Spleen (tissue), 11 donors: ENCODE data around the gene RGS21. TPM values are rescaled to one million over a fixed set of nuclear protein-coding genes. Genes with fewer than 3 reads are reported as not detected.
"Not testable (repeated sequence)": the region's sequence is repeated elsewhere in the genome, so short reads cannot be mapped to it uniquely, and the experiment has no call there.

Experiments used
- DNase-seq: peaks from one replicate; pipeline ENCODE4 v3.0.0-alpha.2; 2020
- H3K27ac ChIP-seq, 8 donors: fragments of 200-600 bp; sonication (generic) in 7 of 8; 1 replicate in 4 of 8; 2 replicates in 4 of 8; pipeline versions ENCODE4 v1.5.0 to v1.8.0; 2016 to 2021; ENCODE audit warnings: inconsistent platforms in 4 of 8, mild to moderate bottlenecking in 4 of 8, moderate library complexity in 1 of 8
- H3K27me3 ChIP-seq, 7 donors: fragments of 200-600 bp; sonication (generic) in 6 of 7; replicated peaks in 1 of 7; 1 replicate in 4 of 7; 2 replicates in 3 of 7; pipeline versions ENCODE4 v1.5.0 to v1.8.0; 2016 to 2021; ENCODE audit warnings: inconsistent platforms in 3 of 7, mild to moderate bottlenecking in 1 of 7
- H3K36me3 ChIP-seq, 6 donors: fragments of 200-600 bp; sonication (generic) in 5 of 6; 1 replicate in 4 of 6; 2 replicates in 2 of 6; pipeline versions ENCODE4 v1.5.0 to v1.8.0; 2016 to 2021; ENCODE audit warnings: inconsistent platforms in 2 of 6
- H3K4me1 ChIP-seq, 6 donors: fragments of 200-600 bp; sonication (generic) in 5 of 6; 1 replicate in 3 of 6; 2 replicates in 3 of 6; pipeline versions ENCODE4 v1.5.0 to v1.8.0; 2016 to 2021; ENCODE audit warnings: inconsistent platforms in 3 of 6
- H3K4me3 ChIP-seq, 8 donors: fragments of 200-600 bp; sonication (generic) in 7 of 8; 1 replicate in 4 of 8; 2 replicates in 4 of 8; pipeline versions ENCODE4 v1.5.0 to v1.8.0; 2016 to 2021; ENCODE audit warnings: inconsistent platforms in 4 of 8, mild to moderate bottlenecking in 4 of 8, moderate library complexity in 2 of 8
- H3K9me3 ChIP-seq, 8 donors: fragments of 200-600 bp; sonication (generic) in 7 of 8; 1 replicate in 4 of 8; 2 replicates in 4 of 8; pipeline versions ENCODE4 v1.5.0 to v1.8.0; 2016 to 2021; ENCODE audit warnings: inconsistent platforms in 4 of 8
- CTCF ChIP-seq, 11 experiments: fragments of 200-600 bp in 7 of 11; fragments of 450-650 bp in 4 of 11; sonication (generic) in 4 of 11; IDR thresholded peaks in 8 of 11; conservative IDR thresholded peaks in 3 of 11; 1 replicate in 7 of 11; 2 replicates in 4 of 11; pipeline versions ENCODE4 v1.4.0 to v1.8.0; 2016 to 2021; ENCODE audit warnings: antibody characterized with exemption in 11 of 11, inconsistent platforms in 4 of 11, mild to moderate bottlenecking in 1 of 11
- POLR2A ChIP-seq, 3 donors: fragments of 450-650 bp; IDR thresholded peaks; one replicate each; pipeline ENCODE4 v1.5.1; 2017; ENCODE audit warnings: antibody characterized with exemption in 3 of 3, mild to moderate bottlenecking in 1 of 3
- POLR2AphosphoS5 ChIP-seq, 3 donors: sonication (generic); formaldehyde crosslinking; IDR thresholded peaks; one replicate each; pipeline ENCODE4 v1.5.1; 2017; ENCODE audit warnings: antibody characterized with exemption in 3 of 3
- WGBS, 5 donors: extraction: QIAGEN DNeasy Blood & Tissue Kit in 3 of 5; methylation state at CpG; one replicate each; pipeline versions ENCODE4 v1.1.5 to v1.1.7; 2013 to 2018; 5-methylcytosine and 5-hydroxymethylcytosine counted together
- intact Hi-C: fragments of 100-400 bp; cut with DNase I; formaldehyde crosslinking; loops from one replicate; pipeline ENCODE4 v1.15.0; 2023; ENCODE audit warnings: low total_unique reads
- polyA plus RNA-seq, 3 donors: library from polyadenylated mRNA; stranded (reverse); fragments of 200-250 nt; gene quantifications; one replicate each; pipeline ENCODE4 v1.2.1, GENCODE V29; 2013
- total RNA-seq, 7 donors: library from RNA; depleted of rRNA in 3 of 7; stranded (reverse); fragments of >200 nt in 3 of 7; fragmentation: NEBNext Ultra II Directional in 4 of 7; extraction: Animal tissue kit (Norgen Biotek cat#: 25700) in 4 of 7; gene quantifications; one replicate each; pipeline versions ENCODE4 v1.1.0 to v1.2.1, GENCODE V29; 2016 to 2021
- donor health status: healthy with polysubstance abuse.
- donor health status: DM: no; HTN: no; CAD: no; lungs with moderate emphysema.
- donor health status: DM: no; HTN: no; CAD: no.
- donor health status: Bipolar disorder and iron deficiency.
- donor health status: healthy.
- donor health status: DM: no; HTN: no; CAD: no.
- donor health status: DM: yes; HTN: yes; CAD: no.

RGS21 gene
- total and polyA plus RNA-seq, 10 donors: not detected

GRCh38 chr1:192274588-192274987 is 42.2 kb upstream of the RGS21 start:
- Histone ChIP-seq H3K9me3 (no peaks in the 10 kb centered on the region), H3K27ac (no peak overlapping the region), H3K4me1 (no peaks in the 10 kb centered on the region), H3K27me3 (no peaks in the 10 kb centered on the region), H3K36me3 (no peaks in the 10 kb centered on the region), H3K4me3 (no peak overlapping the region)
- intact Hi-C loops: no loop called here
- 55 to 70% (median 61%) methylated on average over 3 of the region's 3 CpGs for WGBS, 5 donors
- no peak for DNase-seq
- TF ChIP-seq CTCF (IDR thresholded peaks at IDR 0.05 in 8 of 11, conservative IDR thresholded peaks at IDR 0.05 in 3 of 11): no peak
- no peak for TF ChIP-seq POLR2A (IDR thresholded peaks at IDR 0.05)
- no peak for TF ChIP-seq POLR2AphosphoS5 (IDR thresholded peaks at IDR 0.05)

GRCh38 chr1:192277635-192278034 is 39.2 kb upstream of the RGS21 start:
- TF ChIP-seq POLR2A (IDR thresholded peaks at IDR 0.05) (no peak), CTCF (IDR thresholded peaks at IDR 0.05 in 8 of 11, conservative IDR thresholded peaks at IDR 0.05 in 3 of 11) (no peak), POLR2AphosphoS5 (IDR thresholded peaks at IDR 0.05) (no peak)
- Histone ChIP-seq H3K4me1 (no peaks in the 10 kb centered on the region), H3K9me3 (peaks cover 0 to 23% (median 17%) of the 10 kb centered on the region in 8 donors), H3K27me3 (no peaks in the 10 kb centered on the region), H3K4me3 (no peak overlapping the region), H3K27ac (no peak overlapping the region), H3K36me3 (no peaks in the 10 kb centered on the region)
- intact Hi-C loops: no loop called here
- no peak for DNase-seq
- WGBS, 5 donors: 63 to 81% (median 68%) methylated on average over 1 of the region's 1 CpG

- no peak for DNase-seq
- H3K4me1 ChIP-seq: no peaks in the 10 kb centered on the region
- 59 to 73% (median 68%) methylated on average over 2 of the region's 2 CpGs for WGBS, 5 donors
These were observed 31.9 kb upstream of the RGS21 start for GRCh38 chr1:192284927-192285326.

GRCh38 chr1:192303029-192303428 is 13.8 kb upstream of the RGS21 start:
- DNase-seq: no peak
- Histone ChIP-seq H3K27me3 (no peaks in the 10 kb centered on the region), H3K27ac (no peak overlapping the region), H3K4me3 (no peak overlapping the region), H3K9me3 (peaks cover 0 to 15% (median 11%) of the 10 kb centered on the region in 8 donors), H3K4me1 (no peaks in the 10 kb centered on the region), H3K36me3 (no peaks in the 10 kb centered on the region)
- intact Hi-C loops: no loop called here
- WGBS, 5 donors: 55 to 79% (median 72%) methylated on average over 1 of the region's 1 CpG
- no peak for TF ChIP-seq POLR2A (IDR thresholded peaks at IDR 0.05)
- no peak for TF ChIP-seq POLR2AphosphoS5 (IDR thresholded peaks at IDR 0.05)
- no peak for TF ChIP-seq CTCF (IDR thresholded peaks at IDR 0.05 in 8 of 11, conservative IDR thresholded peaks at IDR 0.05 in 3 of 11)

More at GRCh38 chr1:192284927-192285326, 31.9 kb upstream of the RGS21 start:
- no peak overlapping the region for H3K4me3 ChIP-seq
- peaks cover 0 to 71% (median 32%) of the 10 kb centered on the region in 8 donors for H3K9me3 ChIP-seq
- TF ChIP-seq POLR2A (IDR thresholded peaks at IDR 0.05) (no peak), POLR2AphosphoS5 (IDR thresholded peaks at IDR 0.05) (no peak), CTCF (IDR thresholded peaks at IDR 0.05 in 8 of 11, conservative IDR thresholded peaks at IDR 0.05 in 3 of 11) (no peak)
- no peaks in the 10 kb centered on the region for H3K36me3 ChIP-seq
- H3K27ac ChIP-seq: no peak overlapping the region
- no peaks in the 10 kb centered on the region for H3K27me3 ChIP-seq
- intact Hi-C loops: no loop called here

- 94 to 97% (median 94%) methylated on average over 2 of the region's 2 CpGs for WGBS, 5 donors
- H3K27me3 ChIP-seq, H3K4me3 ChIP-seq, H3K4me1 ChIP-seq, DNase-seq, intact Hi-C loops, H3K27ac ChIP-seq, H3K36me3 ChIP-seq: not testable (repeated sequence)
- peaks cover 0 to 33% (median 25%) of the 10 kb centered on the region in 8 donors for H3K9me3 ChIP-seq
These were observed 8.5 kb upstream of the RGS21 start for GRCh38 chr1:192308314-192308713.
